WTC11 (cell line): ENCODE results near the gene ERC2. TPM values are rescaled to one million over a fixed set of nuclear protein-coding genes. Genes with fewer than 3 reads are reported as not detected.

Source experiments
- ATAC-seq: fragments of 200-7000 bp; cut with Tn5 transposase; 2 replicates; pipeline ENCODE4 v1.10.0; 2021; ENCODE audit warnings: mild to moderate bottlenecking, moderate library complexity
- CTCF ChIA-PET: fragments of 300-600 bp; sonication (Branson Sonifier 250); formaldehyde crosslinking; loops from one replicate; lab custom pipeline; 2021; ENCODE audit warnings: antibody characterized with exemption; lab: Charles Lee
- POLR2A ChIA-PET: fragments of 350-600 bp; sonication (Branson Sonifier 250); formaldehyde crosslinking; loops from one replicate; lab custom pipeline; 2021; ENCODE audit warnings: antibody characterized with exemption; lab: Charles Lee
- DNase-seq: peaks from one replicate; pipeline ENCODE4 v3.0.0; 2021; ENCODE audit warnings: low spot score
- H3K27ac Mint-ChIP-seq: 2 replicates; pipeline ENCODE4 v1.8.0; 2021; ENCODE audit warnings: mixed read lengths
- H3K27me3 Mint-ChIP-seq: 2 replicates; pipeline ENCODE4 v1.8.0; 2021; ENCODE audit warnings: low read depth, mild to moderate bottlenecking, moderate library complexity, mixed read lengths
- H3K36me3 Mint-ChIP-seq: 2 replicates; pipeline ENCODE4 v1.8.0; 2021; ENCODE audit warnings: mixed read lengths
- H3K4me1 Mint-ChIP-seq: 2 replicates; pipeline ENCODE4 v1.8.0; 2022; ENCODE audit warnings: mixed read lengths
- H3K4me3 Mint-ChIP-seq: 2 replicates; pipeline ENCODE4 v1.8.0; 2021; ENCODE audit warnings: mild to moderate bottlenecking, moderate library complexity, mixed read lengths
- H3K9me3 Mint-ChIP-seq: 2 replicates; pipeline ENCODE4 v1.8.0; 2021; ENCODE audit warnings: mixed read lengths
- CREB1 ChIP-seq: sonication (generic); formaldehyde crosslinking; IDR thresholded peaks from 2 replicates; pipeline ENCODE4 v1.8.0; 2023; ENCODE audit warnings: mild to moderate bottlenecking, missing genetic modification reagents
- E2F1 ChIP-seq: sonication (generic); formaldehyde crosslinking; IDR thresholded peaks from 2 replicates; pipeline ENCODE4 v1.8.0; 2022; ENCODE audit warnings: mild to moderate bottlenecking, missing genetic modification reagents
- ESRRA ChIP-seq: sonication (generic); formaldehyde crosslinking; IDR thresholded peaks from 2 replicates; pipeline ENCODE4 v1.8.1; 2022; ENCODE audit warnings: mild to moderate bottlenecking, missing genetic modification reagents, borderline replicate concordance
- FOXP1 ChIP-seq: sonication (generic); formaldehyde crosslinking; IDR thresholded peaks from 2 replicates; pipeline ENCODE4 v1.8.0; 2022; ENCODE audit warnings: missing genetic modification reagents, mild to moderate bottlenecking, moderate library complexity, borderline replicate concordance
- FOXP4 ChIP-seq: sonication (generic); formaldehyde crosslinking; IDR thresholded peaks from 2 replicates; pipeline ENCODE4 v1.8.0; 2022; ENCODE audit warnings: mild to moderate bottlenecking, missing genetic modification reagents
- GTF2I ChIP-seq: fragments of 250-450 bp; sonication (Bioruptor Pico); conservative IDR thresholded peaks from 2 replicates; pipeline ENCODE4 v1.4.0; 2021; ENCODE audit warnings: mild to moderate bottlenecking
- IRF2 ChIP-seq: sonication (generic); formaldehyde crosslinking; IDR thresholded peaks from 2 replicates; pipeline ENCODE4 v1.8.0; 2022; ENCODE audit warnings: low read depth, missing genetic modification reagents, borderline replicate concordance
- NFE2L1 ChIP-seq: sonication (generic); formaldehyde crosslinking; IDR thresholded peaks from 2 replicates; pipeline ENCODE4 v1.8.1; 2023; ENCODE audit warnings: missing genetic modification reagents
- NFYB ChIP-seq: sonication (generic); formaldehyde crosslinking; conservative IDR thresholded peaks from 2 replicates; pipeline ENCODE4 v1.8.0; 2022; ENCODE audit warnings: low read depth, missing genetic modification reagents
- NR3C1 ChIP-seq: sonication (generic); formaldehyde crosslinking; conservative IDR thresholded peaks from 2 replicates; pipeline ENCODE4 v1.8.1; 2023; ENCODE audit warnings: low read depth, mild to moderate bottlenecking, missing genetic modification reagents
- PRDM15 ChIP-seq: sonication (generic); formaldehyde crosslinking; IDR thresholded peaks from 2 replicates; pipeline ENCODE4 v1.8.0; 2022; ENCODE audit warnings: missing genetic modification reagents
- RORB ChIP-seq: fragments of 250-450 bp; sonication (Bioruptor Pico); IDR thresholded peaks from 2 replicates; pipeline ENCODE4 v1.9.0; 2021; ENCODE audit warnings: mild to moderate bottlenecking
- SMAD3 ChIP-seq: sonication (generic); formaldehyde crosslinking; IDR thresholded peaks from 2 replicates; pipeline ENCODE4 v1.8.0; 2022; ENCODE audit warnings: missing genetic modification reagents, mild to moderate bottlenecking, borderline replicate concordance
- SOX15 ChIP-seq: fragments of 250-450 bp; sonication (Bioruptor Pico); IDR thresholded peaks from 2 replicates; pipeline ENCODE4 v1.9.0; 2021; ENCODE audit warnings: mild to moderate bottlenecking
- TEAD1 ChIP-seq: sonication (generic); formaldehyde crosslinking; IDR thresholded peaks from 2 replicates; pipeline ENCODE4 v1.8.0; 2022; ENCODE audit warnings: mild to moderate bottlenecking, missing genetic modification reagents
- ZNF281 ChIP-seq: sonication (generic); formaldehyde crosslinking; IDR thresholded peaks from 2 replicates; pipeline ENCODE4 v1.8.0; 2023; ENCODE audit warnings: mild to moderate bottlenecking, missing genetic modification reagents
- ZNF416 ChIP-seq: fragments of 250-450 bp; sonication (Bioruptor Pico); IDR thresholded peaks from 2 replicates; pipeline ENCODE4 v1.9.0; 2021; ENCODE audit warnings: mild to moderate bottlenecking, inconsistent platforms
- ZNF425 ChIP-seq: fragments of 250-450 bp; sonication (Bioruptor Pico); conservative IDR thresholded peaks from 2 replicates; pipeline ENCODE4 v1.9.0; 2021; ENCODE audit warnings: mild to moderate bottlenecking
- ZNF671 ChIP-seq: fragments of 250-450 bp; sonication (Bioruptor Pico); IDR thresholded peaks from 2 replicates; pipeline ENCODE4 v1.8.0; 2021; ENCODE audit warnings: mild to moderate bottlenecking
- total RNA-seq: library from RNA; stranded (reverse); gene quantifications from 3 replicates; pipeline ENCODE4 v1.2.3, GENCODE V29; 2021

ERC2 gene
- total RNA-seq, 1 experiment from 2014 or later: 23.5 TPM

GRCh38 chr3:55812394-55813013 is 655.8 kb downstream of the ERC2 start:
- Mint-ChIP-seq H3K4me1 (peaks cover 5% of the 10 kb centered on the region; the same call in 1 of the 2 replicates), H3K4me3 (no peak overlapping the region), H3K36me3 (no peaks in the 10 kb centered on the region), H3K27me3 (no peaks in the 10 kb centered on the region), H3K27ac (no peak overlapping the region; the same call in 1 of the 2 replicates), H3K9me3 (no peaks in the 10 kb centered on the region)
- CTCF ChIA-PET: interaction anchor here (1.0 kb wide), 1 partner anchor 60 kb away, joined by 3 read pairs; no protein-coding TSS in a partner anchor
- TF ChIP-seq NR3C1 (CRISPR knock-in tag) (no peak), NFE2L1 (CRISPR knock-in tag) (no peak), RORB (CRISPR knock-in tag) (no peak), CREB1 (CRISPR knock-in tag) (no peak), SMAD3 (no peak), NFYB (CRISPR knock-in tag) (no peak), ESRRA (CRISPR knock-in tag) (no peak), FOXP1 (CRISPR knock-in tag) (no peak), ZNF671 (CRISPR knock-in tag) (no peak), GTF2I (no peak), E2F1 (CRISPR knock-in tag) (no peak), SOX15 (CRISPR knock-in tag) (no peak), IRF2 (no peak), PRDM15 (CRISPR knock-in tag) (no peak), ZNF416 (no peak), ZNF425 (no peak), TEAD1 (CRISPR knock-in tag) (no peak), FOXP4 (CRISPR knock-in tag) (no peak), ZNF281 (CRISPR knock-in tag) (no peak)
- no peak for ATAC-seq
- POLR2A ChIA-PET: no interaction called here
- DNase-seq: no peak
